ENCODE measurements around the gene OSBPL6.

DNA sequence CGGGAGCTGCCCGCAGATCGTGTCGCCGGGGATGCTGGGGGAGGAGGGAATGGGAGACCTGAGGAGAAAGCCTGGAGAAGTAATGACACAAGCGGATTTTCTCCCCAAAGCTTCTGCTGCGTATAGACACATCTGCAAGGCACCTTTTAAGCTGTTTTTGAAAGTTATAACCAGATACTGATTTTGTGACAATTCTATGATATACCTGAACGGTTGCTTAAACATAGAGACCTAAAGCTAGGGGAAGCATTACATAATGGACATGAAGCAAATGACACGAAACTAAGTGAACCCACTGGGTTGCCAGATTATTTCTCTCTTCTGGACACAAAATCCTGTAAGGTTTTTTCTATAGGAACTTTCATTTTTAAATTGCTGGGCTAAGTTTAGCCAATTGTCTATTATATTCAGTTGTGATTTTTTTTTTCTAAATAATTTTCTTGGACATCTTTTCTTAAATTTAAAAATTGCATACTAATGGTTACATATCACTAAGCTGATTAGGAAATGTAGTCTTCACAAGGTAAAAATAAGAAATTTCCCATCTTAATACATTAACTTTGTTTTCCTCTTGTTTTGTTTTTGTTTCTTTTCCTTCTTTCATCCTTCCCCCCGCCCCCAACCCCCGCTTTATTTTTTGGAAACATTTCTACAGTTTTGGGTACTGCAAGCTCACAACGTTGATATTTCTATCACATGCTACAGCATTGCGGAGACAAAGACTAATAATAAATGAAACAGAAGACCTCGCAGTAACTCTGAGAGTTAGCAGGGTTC lies 1.3 kb downstream of the OSBPL6 start:
- TF ChIP-seq GATA2 (IDR thresholded peaks at IDR 0.05; ENCODE audit: low read depth, low read length) (no peak), GATA3 (IDR thresholded peaks at IDR 0.05; ENCODE audit: low read depth, low read length) (no peak)

Data from SH-SY5Y (cell line).